SK-N-MC (cell line): Measurements from ENCODE around the gene LEF1.

Source experiments
- EZH2 ChIP-seq: fragments of 200-600 bp; sonication (generic); IDR thresholded peaks from one replicate; pipeline ENCODE4 v1.6.1; 2017; ENCODE audit warnings: antibody characterized with exemption
- FOXP2 ChIP-seq: optimal IDR thresholded peaks from 2 replicates; pipeline ENCODE3; 2011; ENCODE audit warnings: mild to moderate bottlenecking, moderate library complexity; ENCODE audit not compliant: insufficient read depth; ENCODE audit errors: extremely low read length, control extremely low read depth
- POLR2AphosphoS5 ChIP-seq: IDR thresholded peaks from 2 replicates; pipeline ENCODE4 v1.6.1; 2012; ENCODE audit warnings: mild to moderate bottlenecking, low read depth, low read length, borderline replicate concordance

GRCh38 chr4:108166038-108166437 lies 2.7 kb downstream of the LEF1 start:
- TF ChIP-seq EZH2 (no peak), POLR2AphosphoS5 (no peak), FOXP2 (no peak)
